Kidney tubule cell (primary cell): Measurements from ENCODE around the gene CD6.

Experiments
- DNase-seq: peaks from one replicate; pipeline ENCODE4 v3.0.0-alpha.2; 2018; ENCODE audit warnings: low spot score

Gene CD6

GRCh38 chr11:60984149-60984548 is 12.7 kb downstream of the CD6 start:
- DNase-seq, result no peak

DNA sequence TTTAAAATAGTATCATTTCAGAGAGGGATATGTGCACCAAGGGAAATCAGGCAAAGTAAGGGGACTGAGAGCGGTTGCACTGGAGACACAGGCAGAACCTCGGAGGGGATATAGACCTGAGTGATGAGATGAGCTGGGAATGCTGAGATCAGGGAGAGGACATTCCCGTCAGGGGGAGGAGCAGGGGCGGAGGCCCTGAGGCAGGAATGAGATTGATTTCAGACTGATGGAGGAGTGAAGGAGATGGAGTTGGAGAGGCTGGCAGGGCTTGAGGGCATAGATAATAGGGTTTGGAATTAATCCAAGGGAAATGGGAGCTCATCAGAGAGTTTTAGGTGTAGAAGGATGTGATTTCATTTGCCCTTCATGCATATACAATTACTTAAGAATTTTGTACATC is 13.2 kb downstream of the CD6 start:
- no peak for DNase-seq

GRCh38 chr11:60985501-60985900 is 14.0 kb downstream of the CD6 start:
- DNase-seq, result no peak

DNA sequence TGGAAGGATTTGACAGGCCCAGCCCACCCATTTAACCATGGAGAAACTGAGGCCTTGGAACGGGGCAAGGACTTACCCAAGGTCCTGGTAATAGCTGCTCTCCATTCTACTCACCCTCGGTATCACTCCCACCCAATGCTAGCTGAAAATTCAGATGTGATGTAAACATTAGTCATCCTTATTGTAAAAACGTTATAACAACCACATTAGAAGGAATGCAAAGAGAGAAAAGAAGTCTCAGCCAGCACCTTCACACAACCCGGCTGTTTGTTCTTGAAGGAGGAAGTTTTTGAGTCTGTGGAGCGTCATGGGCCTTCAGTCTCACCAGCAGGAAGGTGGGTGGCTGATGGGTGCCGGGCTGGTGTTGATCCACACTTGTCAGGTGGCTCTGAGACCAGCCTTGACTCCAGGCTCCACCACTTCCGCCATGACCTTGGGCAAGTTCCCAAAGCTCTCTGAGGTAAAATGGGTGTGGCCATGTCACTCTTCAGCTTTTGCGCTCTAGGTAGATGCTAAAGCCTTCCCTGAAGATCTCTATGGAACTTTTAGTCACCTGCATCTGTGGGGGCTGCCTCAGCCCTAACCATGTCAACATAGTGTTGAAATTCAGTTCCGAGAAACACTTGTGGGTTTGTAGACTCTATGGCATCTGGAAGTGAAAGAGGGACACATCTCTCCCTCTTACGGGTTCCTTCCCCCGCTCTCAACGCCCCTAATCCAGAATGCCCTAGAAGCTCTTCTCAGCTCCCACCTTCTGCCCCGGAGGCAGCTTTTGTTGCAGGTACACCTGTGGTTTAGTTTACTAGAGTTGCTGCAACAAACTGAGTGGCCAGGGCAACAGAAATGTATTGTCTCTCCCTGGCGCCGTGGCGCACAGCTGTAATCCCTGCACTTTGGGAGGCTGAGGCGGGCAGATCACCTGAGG is 14.8 kb downstream of the CD6 start:
- no peak for DNase-seq

DNA sequence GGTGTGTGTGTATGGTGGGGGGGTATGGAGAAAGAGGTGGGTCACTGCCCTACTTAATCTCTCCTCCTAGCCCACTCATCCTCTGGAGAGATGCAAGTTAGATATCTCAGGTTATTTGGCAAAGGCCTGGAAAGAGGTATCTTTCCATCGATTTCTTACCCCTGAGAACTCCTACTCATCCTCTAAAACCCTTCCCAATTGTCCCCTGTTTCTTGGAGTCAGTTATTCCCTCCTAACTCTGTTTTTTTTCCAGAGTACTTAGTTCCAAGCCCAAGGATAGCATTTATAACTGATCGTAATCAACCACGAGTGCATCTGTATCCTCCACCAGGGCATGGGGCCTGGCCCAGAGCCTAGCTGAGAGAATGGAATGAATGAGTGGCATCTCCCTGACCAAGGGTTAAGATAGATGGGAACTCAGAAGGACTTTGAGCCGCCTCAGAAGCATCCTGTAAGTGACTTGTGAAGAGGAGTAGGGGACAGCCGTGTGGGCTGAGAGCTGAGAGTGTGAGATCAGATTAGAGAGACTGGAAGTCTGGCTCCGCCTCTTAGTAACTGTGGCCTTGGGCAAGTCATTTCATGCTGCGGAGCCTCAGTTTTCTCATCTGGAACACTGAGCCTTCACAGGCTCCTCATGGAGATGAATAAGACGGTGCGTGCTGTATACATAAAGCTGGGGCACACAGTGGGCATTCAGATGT is 16.2 kb downstream of the CD6 start:
- DNase-seq, result no peak

DNA sequence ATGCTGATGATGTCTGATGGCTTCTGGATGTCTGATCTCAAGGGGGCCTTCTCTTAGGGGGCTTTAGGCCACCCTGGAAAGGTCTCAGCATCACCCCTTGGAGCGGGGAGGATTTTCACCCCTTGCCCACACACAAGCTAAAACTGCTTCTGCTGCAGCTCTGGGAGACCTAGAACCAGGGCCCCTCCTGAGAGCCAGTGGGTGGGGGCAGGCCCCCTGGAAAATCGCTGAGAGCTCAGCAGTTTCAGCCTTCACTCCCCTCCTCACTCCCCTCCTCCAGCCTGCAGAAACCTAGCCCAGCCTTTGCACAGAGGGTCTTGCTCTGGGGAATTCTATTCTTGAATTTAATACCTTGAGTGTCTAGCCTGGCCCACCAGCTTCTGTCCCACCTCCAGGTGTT is 17.2 kb downstream of the CD6 start:
- no peak for DNase-seq

DNA sequence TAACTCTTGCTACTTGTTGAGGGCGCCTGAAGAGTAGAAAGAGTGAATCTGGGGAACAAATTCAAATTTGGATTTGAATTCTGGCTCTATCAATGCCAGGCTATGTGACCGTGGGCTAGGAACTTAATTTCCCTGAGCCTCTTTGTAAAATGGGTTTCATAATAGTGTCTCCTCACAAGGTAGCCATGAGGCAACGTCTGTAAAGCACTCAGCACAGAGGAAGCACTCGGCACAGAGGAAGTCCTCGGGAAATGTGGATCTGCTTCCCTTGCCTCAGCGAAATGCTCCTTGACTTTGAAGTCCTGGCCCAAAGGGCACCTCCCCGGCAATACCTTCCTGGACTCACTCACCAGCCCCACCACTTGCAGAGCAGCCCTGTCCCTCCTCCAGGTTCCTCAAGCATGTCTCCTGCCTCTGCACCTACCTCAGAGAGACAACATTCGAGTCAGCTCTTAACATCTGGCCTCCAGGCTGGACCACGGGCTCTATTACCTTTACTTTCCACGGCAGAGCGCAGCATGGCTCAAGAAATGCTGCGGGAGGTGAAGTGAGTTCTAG is 17.7 kb downstream of the CD6 start:
- no peak for DNase-seq

- no peak for DNase-seq
Observed at GRCh38 chr11:60991457-60991856, 20.0 kb downstream of the CD6 start.

DNA sequence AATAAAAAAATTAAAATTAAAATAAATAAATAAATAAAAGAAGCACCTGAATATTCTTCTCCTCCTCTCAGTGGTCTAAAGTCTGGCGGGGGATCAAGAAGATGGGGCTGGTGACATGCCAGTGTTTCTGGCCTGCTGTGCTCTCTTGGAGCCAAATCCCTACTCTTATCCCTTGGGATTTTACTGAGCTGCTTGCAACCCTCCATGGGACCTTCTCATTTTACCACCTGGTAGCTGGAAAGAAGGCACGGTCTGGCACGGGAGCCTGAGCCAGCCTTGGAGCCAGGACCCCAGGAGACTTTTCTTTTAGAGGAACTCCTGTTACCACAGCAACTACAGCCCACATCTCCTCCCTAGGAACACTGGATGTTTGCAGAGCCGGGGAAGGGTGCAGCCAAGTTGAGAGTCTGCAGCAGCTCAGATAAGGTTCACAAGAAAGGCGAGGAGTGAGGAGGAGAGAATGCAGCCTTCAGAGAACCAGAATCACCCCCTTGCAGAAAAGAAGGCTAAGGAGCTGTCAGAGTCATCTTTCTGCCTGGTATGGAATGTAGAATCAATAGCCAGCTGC is 21.4 kb downstream of the CD6 start:
- no peak for DNase-seq

DNA sequence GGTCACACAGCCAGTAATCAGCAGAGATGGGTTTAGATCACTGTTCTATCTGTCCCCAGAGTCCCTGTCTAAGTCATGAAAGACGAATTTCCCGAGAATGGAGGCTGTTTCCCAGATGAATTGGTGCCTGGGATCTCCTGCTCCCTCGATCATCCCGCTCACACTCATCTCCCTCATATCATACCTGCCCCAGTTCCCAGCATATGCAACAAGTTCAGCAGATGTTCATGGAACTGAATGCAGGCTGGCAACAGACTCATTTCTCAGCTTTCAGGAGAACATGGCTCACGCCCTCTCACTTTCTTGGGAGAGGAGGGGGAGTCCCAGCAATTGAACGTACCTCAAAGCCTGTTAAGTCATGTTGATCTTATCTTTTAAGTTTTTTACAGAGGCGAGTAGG is 22.1 kb downstream of the CD6 start:
- no peak for DNase-seq

DNA sequence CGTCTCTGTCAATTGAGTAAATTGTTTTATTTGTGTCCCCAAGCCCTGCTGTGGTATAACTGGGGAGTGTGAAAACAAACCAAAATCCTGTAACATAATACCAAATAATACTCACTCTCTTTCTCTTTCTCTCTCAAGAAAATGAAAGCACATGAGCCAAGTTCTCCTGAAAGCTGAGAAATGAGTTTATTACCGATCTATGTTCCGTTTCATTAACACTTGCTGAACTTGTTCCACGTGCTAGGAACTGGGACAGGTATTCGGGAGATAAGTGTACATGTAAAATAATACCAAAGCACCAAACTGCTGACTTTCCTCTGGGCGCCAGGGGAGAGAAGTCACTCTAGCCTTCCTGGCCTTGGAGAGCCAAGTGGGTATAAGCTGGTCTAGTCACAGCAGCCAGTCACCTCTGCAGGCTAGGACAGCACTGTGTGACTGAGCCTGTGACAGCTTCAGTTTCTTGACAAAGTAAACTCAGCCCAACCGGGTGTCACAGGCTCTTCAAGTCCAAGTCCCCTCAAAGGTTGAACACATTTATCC is 23.1 kb downstream of the CD6 start:
- DNase-seq, result no peak

DNA sequence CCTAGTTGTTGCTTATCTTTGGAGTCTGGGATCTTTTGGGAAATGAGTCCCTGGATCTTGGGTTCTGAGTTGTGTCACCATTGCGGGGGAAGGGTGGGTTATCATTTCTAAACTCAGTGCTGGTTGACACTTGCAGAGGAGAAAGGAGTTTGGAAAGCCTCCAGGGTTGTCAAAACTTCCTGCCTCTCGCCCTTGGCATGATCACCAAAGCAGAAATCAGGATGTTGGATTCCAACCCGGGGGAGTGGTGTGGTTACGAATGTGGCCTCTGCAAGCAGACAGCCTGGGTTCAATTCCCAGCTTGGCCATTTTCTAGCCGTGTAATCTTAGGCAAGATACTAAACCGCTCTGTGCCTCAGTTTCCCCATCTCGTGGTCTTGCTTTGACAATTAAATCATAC is 24.3 kb downstream of the CD6 start:
- no peak for DNase-seq

GRCh38 chr11:60996381-60997138 is 25.1 kb downstream of the CD6 start:
- no peak for DNase-seq

DNA sequence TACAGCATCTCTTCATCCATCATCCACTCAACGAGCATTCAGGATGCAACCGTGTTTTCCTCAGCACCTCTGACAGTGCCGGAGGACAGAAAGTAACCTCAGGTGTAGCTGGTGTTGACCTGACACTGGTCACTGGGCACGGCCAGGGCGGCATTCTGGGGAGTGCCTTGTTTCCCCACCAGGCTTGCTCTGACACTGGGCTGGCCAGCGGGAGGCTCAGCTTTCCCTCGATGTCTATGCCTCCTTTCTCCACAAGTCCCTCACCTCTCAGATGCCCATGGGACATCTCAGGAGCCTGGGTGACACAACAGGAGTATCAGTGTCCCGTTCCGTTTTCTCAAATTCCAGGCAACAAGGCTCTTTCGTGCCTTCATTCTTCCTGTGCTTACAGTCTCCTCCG is 28.9 kb downstream of the CD6 start:
- DNase-seq, result no peak

GRCh38 chr11:61001931-61002330 is 30.5 kb downstream of the CD6 start:
- DNase-seq, result no peak

- DNase-seq, result no peak
Observed at GRCh38 chr11:61002598-61002997, 31.1 kb downstream of the CD6 start.

DNA sequence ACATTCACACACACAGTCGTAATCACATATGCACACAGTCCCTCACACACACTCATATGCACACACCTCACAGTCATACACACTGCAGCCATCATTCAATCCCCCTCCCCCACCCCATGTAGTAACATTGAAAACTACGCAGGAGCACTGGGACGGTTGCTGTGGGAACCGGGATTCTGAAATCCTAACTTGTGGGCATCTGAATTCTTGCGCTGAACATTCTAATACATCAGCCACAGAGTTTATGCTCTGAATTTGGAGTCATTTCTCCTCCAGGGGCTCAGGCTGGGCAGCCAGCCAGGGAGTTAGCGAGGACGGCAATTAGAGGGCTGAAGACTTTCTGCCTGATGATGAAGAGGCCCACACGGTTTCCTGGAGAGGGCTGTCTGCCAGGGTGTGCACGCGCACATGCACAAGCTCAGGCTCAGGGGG is 32.7 kb downstream of the CD6 start:
- DNase-seq, result no peak

- no peak for DNase-seq
Observed at GRCh38 chr11:61004761-61005181, 33.3 kb downstream of the CD6 start.

DNA sequence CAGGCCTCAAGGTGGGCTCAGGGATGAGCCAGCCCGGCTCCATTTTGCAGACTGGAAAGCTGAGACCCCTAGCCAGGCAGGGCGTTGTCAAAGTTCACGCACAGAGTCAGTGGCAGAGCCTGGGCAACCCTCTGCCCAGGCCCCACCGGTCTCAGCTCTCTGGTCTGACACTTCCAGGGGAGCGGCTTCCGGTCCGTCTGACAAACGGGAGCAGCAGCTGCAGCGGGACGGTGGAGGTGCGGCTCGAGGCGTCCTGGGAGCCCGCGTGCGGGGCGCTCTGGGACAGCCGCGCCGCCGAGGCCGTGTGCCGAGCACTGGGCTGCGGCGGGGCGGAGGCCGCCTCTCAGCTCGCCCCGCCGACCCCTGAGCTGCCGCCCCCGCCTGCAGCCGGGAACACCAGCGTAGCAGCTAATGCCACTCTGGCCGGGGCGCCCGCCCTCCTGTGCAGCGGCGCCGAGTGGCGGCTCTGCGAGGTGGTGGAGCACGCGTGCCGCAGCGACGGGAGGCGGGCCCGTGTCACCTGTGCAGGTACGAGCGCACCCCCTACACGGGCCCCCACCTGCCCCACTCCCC is 36.0 kb downstream of the CD6 start:
- DNase-seq, result no peak

DNA sequence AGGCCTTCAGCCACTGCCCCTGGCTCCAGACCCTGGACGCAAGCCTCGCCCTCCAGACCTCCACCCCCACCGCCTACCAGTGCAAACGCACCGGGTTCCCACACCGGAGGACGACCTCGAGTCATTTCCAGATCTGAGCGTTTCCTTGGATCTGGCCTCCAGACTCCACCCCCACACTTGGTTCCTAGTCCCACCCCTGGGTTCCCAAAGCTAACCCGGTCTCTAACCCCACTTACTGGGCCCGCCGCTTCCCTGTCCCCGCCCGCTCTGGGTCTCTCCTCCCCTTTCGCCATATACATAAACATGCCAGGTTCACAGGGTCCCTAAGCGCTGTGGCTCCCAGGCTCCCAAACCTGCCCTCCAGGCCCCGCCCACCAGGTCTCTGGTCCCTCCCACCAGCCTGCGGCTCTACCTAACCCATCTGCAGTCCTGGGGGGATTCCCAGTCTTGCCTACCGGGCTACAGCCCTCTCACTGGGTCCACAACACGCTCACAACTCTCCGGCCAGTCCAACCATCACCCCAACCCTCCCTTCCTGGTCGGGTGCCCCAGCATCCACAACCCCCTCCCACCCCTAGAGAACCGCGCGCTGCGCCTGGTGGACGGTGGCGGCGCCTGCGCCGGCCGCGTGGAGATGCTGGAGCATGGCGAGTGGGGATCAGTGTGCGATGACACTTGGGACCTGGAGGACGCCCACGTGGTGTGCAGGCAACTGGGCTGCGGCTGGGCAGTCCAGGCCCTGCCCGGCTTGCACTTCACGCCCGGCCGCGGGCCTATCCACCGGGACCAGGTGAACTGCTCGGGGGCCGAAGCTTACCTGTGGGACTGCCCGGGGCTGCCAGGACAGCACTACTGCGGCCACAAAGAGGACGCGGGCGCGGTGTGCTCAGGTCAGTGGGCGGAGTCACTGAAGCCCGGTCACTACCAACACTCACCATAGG is 36.7 kb downstream of the CD6 start:
- no peak for DNase-seq
